Measurements from ENCODE around the gene BCAP29.

The BCAP29 gene

GRCh38 chr7:107560898-107561516 lies 19.0 kb upstream of the BCAP29 start:
- Histone ChIP-seq H3K4me1 (ENCODE audit: control insufficient read depth, insufficient read depth, low read length) (no peaks in the 10 kb centered on the region; the same call in 1 of the 2 replicates), H3K27ac (ENCODE audit: extremely low read depth, low read depth, low read length) (no peak overlapping the region), H3K9me3 (ENCODE audit: control insufficient read depth, insufficient read depth, low read depth, low read length) (no peaks in the 10 kb centered on the region), H3K36me3 (ENCODE audit: control insufficient read depth in 2 of 2, insufficient read depth in 1 of 2, low read length in 2 of 2) (peaks cover 6 to 17% of the 10 kb centered on the region in 2 experiments), H3K4me3 (ENCODE audit: low read depth, low read length) (no peak overlapping the region)
- TF ChIP-seq PRDM1 (tag by site-specific recombination; IDR thresholded peaks at IDR 0.05): peak; percentile 92
- TF ChIP-seq FEZF1 (tag by site-specific recombination; IDR thresholded peaks at IDR 0.05): no peak
- POLR2A ChIA-PET: no interaction called here
- CTCF ChIA-PET: no interaction called here

- no peak overlapping the region; the same call in 1 of the 2 replicates for H3K27ac ChIP-seq (ENCODE audit: extremely low read depth, low read depth, low read length)
- peak; percentile 43; the same call in 1 of the 2 replicates for TF ChIP-seq ZNF692 (tag by site-specific recombination; IDR thresholded peaks at IDR 0.05)
- no peak; the same call in 1 of the 2 replicates for TF ChIP-seq ZBTB6 (tag by site-specific recombination; IDR thresholded peaks at IDR 0.05)
- ChIA-PET POLR2A (interaction anchor here (0.6 to 1.4 kb wide), 8 partner anchors 12 to 181 kb away, joined by 3 to 15 read pairs (median 4); partner anchors contain the start of genes BCAP29 and CBLL1), CTCF (interaction anchor here (0.6 to 2.0 kb wide), 2 partner anchors 13 to 416 kb away, joined by 3 to 6 read pairs; no protein-coding TSS in a partner anchor)
- H3K4me3 ChIP-seq (ENCODE audit: low read depth, low read length): peak overlapping the region; percentile 84
- no peaks in the 10 kb centered on the region; the same call in 1 of the 2 replicates for H3K4me1 ChIP-seq (ENCODE audit: control insufficient read depth, insufficient read depth, low read length)
- no peaks in the 10 kb centered on the region for H3K36me3 ChIP-seq (ENCODE audit: control insufficient read depth in 2 of 2, insufficient read depth in 1 of 2, low read length in 2 of 2)
- no peaks in the 10 kb centered on the region for H3K9me3 ChIP-seq (ENCODE audit: control insufficient read depth, insufficient read depth, low read depth, low read length)
These were observed 16.8 kb upstream of the BCAP29 start for GRCh38 chr7:107563081-107563774.

GRCh38 chr7:107563775-107564552 lies 16.1 kb upstream of the BCAP29 start, which contains the start of the genes COG5 and DUS4L:
TSS of gene COG5 (minus strand) at chr7:107563920. CDS start at chr7:107563896, 24 bp downstream.
TSS of gene DUS4L (plus strand) at chr7:107563971. CDS start at chr7:107567071, 3,100 bp downstream.
- Histone ChIP-seq H3K9me3 (ENCODE audit: control insufficient read depth, insufficient read depth, low read depth, low read length) (no peaks in the 10 kb centered on the region), H3K27ac (ENCODE audit: extremely low read depth, low read depth, low read length) (peak within 1 kb of the TSS; percentile 63), H3K36me3 (ENCODE audit: control insufficient read depth in 2 of 2, insufficient read depth in 1 of 2, low read length in 2 of 2) (no peaks in the 10 kb centered on the region), H3K4me1 (ENCODE audit: control insufficient read depth, insufficient read depth, low read length) (no peaks in the 10 kb centered on the region; the same call in 1 of the 2 replicates), H3K4me3 (ENCODE audit: low read depth, low read length) (peak within 1 kb of the TSS; percentile 84)
- CTCF ChIA-PET: interaction anchor here (0.6 to 2.0 kb wide), 4 partner anchors 12 to 1175 kb away, joined by 3 to 6 read pairs (median 3); no protein-coding TSS in a partner anchor
- POLR2A ChIA-PET: interaction anchor here (0.7 to 1.4 kb wide), 7 partner anchors 12 to 180 kb away, joined by 3 to 15 read pairs (median 3); partner anchors contain the start of genes BCAP29 and CBLL1
- TF ChIP-seq GLI4 (tag by site-specific recombination; IDR thresholded peaks at IDR 0.05) (no peak), ZNF777 (tag by site-specific recombination; IDR thresholded peaks at IDR 0.05; ENCODE audit: borderline replicate concordance) (0 out of 2 replicates have a peak, but pooled peaks have one; percentile 34), KLF9 (tag by site-specific recombination; IDR thresholded peaks at IDR 0.05; ENCODE audit: low read depth) (peak; percentile 92), SP7 (tag by site-specific recombination; IDR thresholded peaks at IDR 0.05) (peak; percentile 57; the same call in 1 of the 2 replicates), YY1 (tag by site-specific recombination; IDR thresholded peaks at IDR 0.05) (peak; percentile 81), ZNF133 (tag by site-specific recombination; IDR thresholded peaks at IDR 0.05) (no peak), MZF1 (tag by site-specific recombination; IDR thresholded peaks at IDR 0.05; ENCODE audit: borderline replicate concordance) (no peak), ZBTB8A (tag by site-specific recombination; IDR thresholded peaks at IDR 0.05) (peak; percentile 94), ZNF394 (tag by site-specific recombination; IDR thresholded peaks at IDR 0.05; ENCODE audit: borderline replicate concordance) (peak; percentile 22; the same call in 1 of the 2 replicates), YY2 (tag by site-specific recombination; IDR thresholded peaks at IDR 0.05) (peak; percentile 70), ZNF580 (tag by site-specific recombination; IDR thresholded peaks at IDR 0.05) (peak; percentile 55; the same call in 1 of the 2 replicates), ZNF354C (tag by site-specific recombination; IDR thresholded peaks at IDR 0.05; ENCODE audit: borderline replicate concordance, low read depth) (no peak), ZNF501 (tag by site-specific recombination; IDR thresholded peaks at IDR 0.05) (peak; percentile 93), ZBTB6 (tag by site-specific recombination; IDR thresholded peaks at IDR 0.05) (0 out of 2 replicates have a peak, but pooled peaks have one; percentile 52), OVOL3 (tag by site-specific recombination; IDR thresholded peaks at IDR 0.05) (no peak; the same call in 1 of the 2 replicates), ZFP37 (tag by site-specific recombination; IDR thresholded peaks at IDR 0.05) (peak; percentile 61; the same call in 1 of the 2 replicates), ZNF692 (tag by site-specific recombination; IDR thresholded peaks at IDR 0.05) (0 out of 2 replicates have a peak, but pooled peaks have one; percentile 51), KLF16 (tag by site-specific recombination; IDR thresholded peaks at IDR 0.05) (peak; percentile 91)

Measured in HEK293 (cell line).